Neural cell (in vitro differentiated cells): Measurements from ENCODE around the gene SEMA3B. TPM values are rescaled to one million over a fixed set of nuclear protein-coding genes. Genes with fewer than 3 reads are reported as not detected.
A peak's percentile ranks its signal among the peaks of the same experiment; 100 is the strongest.

ENCODE experiments used
- H2AFZ ChIP-seq: fragments of 200-600, 300-800 bp; sonication (generic), shearing (Covaris generic); 2 replicates; pipeline ENCODE4 v1.6.0; 2014; ENCODE audit warnings: low read depth, mild to moderate bottlenecking, antibody characterized with exemption, low read length, moderate library complexity
- H3F3A ChIP-seq: fragments of 200-600 bp; shearing (Covaris generic); 2 replicates; pipeline ENCODE4 v1.6.1; 2016; ENCODE audit warnings: mild to moderate bottlenecking, moderate library complexity, mixed read lengths, antibody characterized with exemption, low read length; ENCODE audit not compliant: insufficient read depth, poor library complexity, severe bottlenecking
- H3K27ac ChIP-seq: fragments of 200-600, 300-800 bp; sonication (generic), shearing (Covaris generic); 2 replicates; pipeline ENCODE4 v1.5.1; 2014; ENCODE audit warnings: mild to moderate bottlenecking, low read length, moderate library complexity
- H3K27me3 ChIP-seq: fragments of 300-800, 200-600 bp; sonication (generic), shearing (Covaris generic); 2 replicates; pipeline ENCODE4 v1.6.0; 2014; ENCODE audit warnings: mild to moderate bottlenecking, low read depth, low read length, moderate library complexity; ENCODE audit not compliant: insufficient read depth
- H3K36me3 ChIP-seq: fragments of 300-800, 200-600 bp; sonication (generic), shearing (Covaris generic); 2 replicates; pipeline ENCODE4 v1.5.1; 2014; ENCODE audit warnings: mild to moderate bottlenecking, antibody characterized with exemption, low read length, moderate library complexity; ENCODE audit not compliant: insufficient read depth
- H3K4me2 ChIP-seq: fragments of 300-800, 200-600 bp; sonication (generic), shearing (Covaris generic); 2 replicates; pipeline ENCODE4 v1.6.0; 2014; ENCODE audit warnings: mild to moderate bottlenecking, low read length
- H3K4me3 ChIP-seq: fragments of 300-800, 200-600 bp; sonication (generic), shearing (Covaris generic); 2 replicates; pipeline ENCODE4 v1.5.1; 2014; ENCODE audit warnings: mild to moderate bottlenecking, low read length, moderate library complexity
- H3K79me2 ChIP-seq: fragments of 200-600 bp; shearing (Covaris generic); replicated peaks from 2 replicates; pipeline ENCODE4 v1.6.0; 2014; ENCODE audit warnings: mild to moderate bottlenecking, low read length, moderate library complexity; ENCODE audit not compliant: insufficient read depth
- H3K9ac ChIP-seq: fragments of 300-800, 200-600 bp; sonication (generic), shearing (Covaris generic); 2 replicates; pipeline ENCODE4 v1.6.1; 2016; ENCODE audit warnings: mild to moderate bottlenecking, low read length, mixed read lengths
- H3K9me2 ChIP-seq: fragments of 200-600 bp; shearing (Covaris generic); 2 replicates; pipeline ENCODE4 v1.6.1; 2016; ENCODE audit warnings: mild to moderate bottlenecking, low read length, mixed read lengths; ENCODE audit not compliant: insufficient read depth
- H3K9me3 ChIP-seq: fragments of 200-600, 300-800 bp; sonication (generic), shearing (Covaris generic); 2 replicates; pipeline ENCODE4 v1.6.1; 2016; ENCODE audit warnings: mild to moderate bottlenecking, mixed run types, low read length, moderate library complexity, mixed read lengths
- H4K20me1 ChIP-seq: fragments of 200-600 bp; shearing (Covaris generic); 2 replicates; pipeline ENCODE4 v1.6.1; 2016; ENCODE audit warnings: mild to moderate bottlenecking, mixed run types; ENCODE audit not compliant: insufficient read depth
- EP300 ChIP-seq: fragments of 450-650 bp; conservative IDR thresholded peaks from 2 replicates; pipeline ENCODE4 v1.6.1; 2014; ENCODE audit warnings: antibody characterized with exemption, mild to moderate bottlenecking, moderate library complexity; ENCODE audit not compliant: poor library complexity, severe bottlenecking
- EZH2 ChIP-seq: fragments of 200-600, 300-800 bp; shearing (Covaris generic), sonication (generic); IDR thresholded peaks from 2 replicates; pipeline ENCODE4 v1.6.1; 2014; ENCODE audit warnings: antibody characterized with exemption, low read length, borderline replicate concordance, mild to moderate bottlenecking; ENCODE audit not compliant: insufficient read depth, poor library complexity, severe bottlenecking
- MXI1 ChIP-seq: fragments of 450-650 bp; conservative IDR thresholded peaks from 2 replicates; pipeline ENCODE4 v1.6.1; 2014; ENCODE audit warnings: antibody characterized with exemption, mild to moderate bottlenecking; ENCODE audit not compliant: poor library complexity, severe bottlenecking
- POLR2AphosphoS5 ChIP-seq: IDR thresholded peaks from 2 replicates; pipeline ENCODE4 v1.6.1; 2012
- RAD21 ChIP-seq: fragments of 450-650 bp; conservative IDR thresholded peaks from 2 replicates; pipeline ENCODE4 v1.6.1; 2014; ENCODE audit warnings: antibody characterized with exemption, mild to moderate bottlenecking, moderate library complexity
- REST ChIP-seq: IDR thresholded peaks from 2 replicates; pipeline ENCODE4 v1.6.1; 2012; ENCODE audit warnings: borderline replicate concordance
- SMC3 ChIP-seq: fragments of 450-650 bp; conservative IDR thresholded peaks from 2 replicates; pipeline ENCODE4 v1.6.1; 2014; ENCODE audit warnings: antibody characterized with exemption, mild to moderate bottlenecking, moderate library complexity; ENCODE audit not compliant: poor library complexity
- TAF1 ChIP-seq: IDR thresholded peaks from 2 replicates; pipeline ENCODE4 v1.6.1; 2012; ENCODE audit warnings: low read depth
- polyA plus RNA-seq: library from polyadenylated mRNA; depleted of rRNA; stranded (reverse); fragments of >200 nt; gene quantifications from 2 replicates; pipeline ENCODE4 v1.2.3, GENCODE V29; 2014
- TF ChIP-seq, protein P1 (sequence below): fragments of 450-650 bp; IDR thresholded peaks from 2 replicates; pipeline ENCODE4 v1.5.1; 2014; ENCODE audit warnings: antibody characterized with exemption, mild to moderate bottlenecking, moderate library complexity; ENCODE audit not compliant: poor library complexity, severe bottlenecking

Gene SEMA3B
- polyA plus RNA-seq, 1 donor from 2014 or later: 7.8 TPM

DNA sequence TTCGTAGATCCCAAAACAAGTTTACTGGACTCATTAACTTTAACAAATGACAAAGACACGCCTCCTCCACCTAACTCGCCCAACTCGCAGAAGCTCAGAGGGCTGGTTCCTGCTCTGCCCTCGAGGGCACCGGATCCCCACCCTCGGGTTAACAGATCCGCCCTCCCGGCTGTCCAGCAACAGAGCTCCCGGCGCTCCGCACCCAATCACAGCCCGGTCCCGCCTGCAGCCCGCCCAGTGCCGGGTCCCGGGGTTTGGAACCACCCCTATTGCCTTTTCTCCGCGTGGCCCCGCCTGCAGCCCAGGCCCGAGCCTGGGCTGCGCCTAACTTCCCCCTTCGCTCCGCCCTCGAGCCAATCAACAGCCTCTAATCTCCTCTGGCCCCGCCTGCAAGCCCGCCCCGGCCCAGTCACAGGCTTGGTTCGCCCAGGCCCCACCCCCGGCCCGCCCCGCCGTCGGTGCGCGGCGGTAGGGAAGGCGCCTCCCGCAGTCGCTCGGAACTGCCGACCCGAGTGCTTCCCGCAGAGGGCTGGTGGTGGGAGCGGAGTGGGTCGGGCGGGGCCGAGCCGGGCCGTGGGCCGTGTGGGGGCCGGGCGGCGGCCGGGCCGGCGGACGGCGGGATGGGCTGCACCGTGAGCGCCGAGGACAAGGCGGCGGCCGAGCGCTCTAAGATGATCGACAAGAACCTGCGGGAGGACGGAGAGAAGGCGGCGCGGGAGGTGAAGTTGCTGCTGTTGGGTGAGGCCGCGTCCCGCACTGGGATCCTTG is 33.0 kb upstream of the SEMA3B start, which contains the start of gene GNAI2:
Gene GNAI2, plus strand, starts transcription at position 489 of the 768 bp plus-strand sequence. Its CDS starts 132 bp downstream, at position 621.
- no peaks in the 10 kb centered on the region for H3K36me3 ChIP-seq
- H2AFZ ChIP-seq: no peak within 1 kb of the TSS
- H3K4me2 ChIP-seq: peak within 1 kb of the TSS; percentile 100
- no peaks in the 10 kb centered on the region for H3F3A ChIP-seq
- H4K20me1 ChIP-seq: no peaks in the 10 kb centered on the region
- H3K79me2 ChIP-seq: peaks cover 49% of the 10 kb centered on the region
- H3K9me2 ChIP-seq: no peaks in the 10 kb centered on the region
- H3K4me3 ChIP-seq: peak within 1 kb of the TSS; percentile 87
- peak within 1 kb of the TSS; percentile 69 for H3K27ac ChIP-seq
- peak; percentile 38 for TF ChIP-seq RAD21
- peak; percentile 94 for TF ChIP-seq POLR2AphosphoS5
- TF ChIP-seq REST: peak; percentile 84
- TF ChIP-seq, protein P1, sequence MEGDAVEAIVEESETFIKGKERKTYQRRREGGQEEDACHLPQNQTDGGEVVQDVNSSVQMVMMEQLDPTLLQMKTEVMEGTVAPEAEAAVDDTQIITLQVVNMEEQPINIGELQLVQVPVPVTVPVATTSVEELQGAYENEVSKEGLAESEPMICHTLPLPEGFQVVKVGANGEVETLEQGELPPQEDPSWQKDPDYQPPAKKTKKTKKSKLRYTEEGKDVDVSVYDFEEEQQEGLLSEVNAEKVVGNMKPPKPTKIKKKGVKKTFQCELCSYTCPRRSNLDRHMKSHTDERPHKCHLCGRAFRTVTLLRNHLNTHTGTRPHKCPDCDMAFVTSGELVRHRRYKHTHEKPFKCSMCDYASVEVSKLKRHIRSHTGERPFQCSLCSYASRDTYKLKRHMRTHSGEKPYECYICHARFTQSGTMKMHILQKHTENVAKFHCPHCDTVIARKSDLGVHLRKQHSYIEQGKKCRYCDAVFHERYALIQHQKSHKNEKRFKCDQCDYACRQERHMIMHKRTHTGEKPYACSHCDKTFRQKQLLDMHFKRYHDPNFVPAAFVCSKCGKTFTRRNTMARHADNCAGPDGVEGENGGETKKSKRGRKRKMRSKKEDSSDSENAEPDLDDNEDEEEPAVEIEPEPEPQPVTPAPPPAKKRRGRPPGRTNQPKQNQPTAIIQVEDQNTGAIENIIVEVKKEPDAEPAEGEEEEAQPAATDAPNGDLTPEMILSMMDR: peak; percentile 26
- peak; percentile 95 for TF ChIP-seq TAF1
- TF ChIP-seq MXI1: peak; percentile 62
- TF ChIP-seq SMC3: peak; percentile 51
- TF ChIP-seq EP300: peak; percentile 48
- TF ChIP-seq EZH2: no peak
- peak within 1 kb of the TSS; percentile 78 for H3K9ac ChIP-seq
- H3K27me3 ChIP-seq: no peaks in the 10 kb centered on the region
- no peaks in the 10 kb centered on the region for H3K9me3 ChIP-seq

DNA sequence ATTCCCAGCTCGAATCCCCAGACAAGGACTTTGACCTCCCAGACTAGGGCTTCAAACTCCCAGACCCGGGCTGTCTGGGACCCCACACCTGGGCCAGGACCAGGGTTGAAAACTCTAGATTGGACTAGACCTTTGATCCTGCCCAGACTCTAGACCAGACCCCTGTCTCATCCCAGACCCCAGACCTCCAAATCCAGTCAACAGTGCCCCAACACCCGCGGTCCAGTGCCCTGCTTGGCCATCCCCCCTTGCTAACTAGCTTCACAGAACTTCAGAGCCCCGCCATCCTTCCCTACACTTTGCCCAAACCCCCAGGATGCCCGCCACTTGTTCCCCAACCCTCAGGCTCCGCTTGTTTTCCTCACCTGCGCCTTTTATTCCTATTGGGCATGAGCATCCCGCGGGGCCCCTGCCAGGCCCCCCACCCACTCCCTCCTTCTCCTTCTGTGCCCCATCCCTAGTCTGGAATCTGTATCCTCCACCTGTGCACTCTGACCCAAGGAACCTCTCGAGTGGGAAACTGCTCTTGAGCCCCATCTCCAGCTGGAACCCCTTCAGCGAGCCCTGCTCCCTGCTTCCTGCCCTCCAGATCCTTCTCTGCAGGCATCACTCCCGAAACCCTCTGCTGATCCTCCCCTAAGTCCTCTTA is 32.3 kb upstream of the SEMA3B start:
- Histone ChIP-seq H3K9me3 (no peaks in the 10 kb centered on the region), H3K79me2 (peaks cover 56% of the 10 kb centered on the region), H3K9ac (peak overlapping the region; percentile 78), H3K27me3 (no peaks in the 10 kb centered on the region), H3K9me2 (no peaks in the 10 kb centered on the region), H4K20me1 (no peaks in the 10 kb centered on the region), H3F3A (no peaks in the 10 kb centered on the region), H3K36me3 (no peaks in the 10 kb centered on the region), H3K27ac (peak overlapping the region; percentile 69), H3K4me3 (peak overlapping the region; percentile 87), H2AFZ (no peak overlapping the region), H3K4me2 (peak overlapping the region; percentile 100)
- TF ChIP-seq RAD21 (no peak), TAF1 (no peak)
- TF ChIP-seq, protein P1: no peak
